GM18505 (cell line): ENCODE results near the gene OGA.

Source experiments
- ATAC-seq: cut with Tn5 transposase; IDR thresholded peaks from one replicate; pipeline ENCODE4 v1.9.1; 2021; ENCODE audit not compliant: unreplicated experiment
- POLR2A ChIP-seq: IDR thresholded peaks from 4 replicates; pipeline ENCODE4 v1.6.1; 2011; ENCODE audit warnings: borderline replicate concordance; ENCODE audit not compliant: insufficient read depth, insufficient read length; ENCODE audit errors: extremely low read depth

Gene OGA

GRCh38 chr10:101772017-101772894 lies 46.0 kb downstream of the OGA start:
- no peak for ATAC-seq
- no peak for TF ChIP-seq POLR2A

GRCh38 chr10:101771380-101771779 lies 46.9 kb downstream of the OGA start:
- no peak for TF ChIP-seq POLR2A
- ATAC-seq: no peak

- TF ChIP-seq POLR2A: no peak
- no peak for ATAC-seq
These were observed 47.7 kb downstream of the OGA start for GRCh38 chr10:101770331-101771215.

- no peak for ATAC-seq
- no peak for TF ChIP-seq POLR2A
These were observed 48.6 kb downstream of the OGA start for GRCh38 chr10:101769541-101770180.

GRCh38 chr10:101768791-101769170 lies 49.5 kb downstream of the OGA start:
- ATAC-seq: no peak
- no peak for TF ChIP-seq POLR2A

- no peak for ATAC-seq
- TF ChIP-seq POLR2A: no peak
These were observed 50.1 kb downstream of the OGA start for GRCh38 chr10:101767966-101768790.

GRCh38 chr10:101767600-101767945 lies 50.7 kb downstream of the OGA start:
- no peak for TF ChIP-seq POLR2A
- ATAC-seq: no peak

- no peak for ATAC-seq
- TF ChIP-seq POLR2A: no peak
These were observed 51.3 kb downstream of the OGA start for GRCh38 chr10:101766753-101767599.

- ATAC-seq: no peak
- no peak for TF ChIP-seq POLR2A
These were observed 51.9 kb downstream of the OGA start for GRCh38 chr10:101766306-101766705.

GRCh38 chr10:101763141-101763846 lies 55.0 kb downstream of the OGA start:
- TF ChIP-seq POLR2A: no peak
- ATAC-seq: no peak

GRCh38 chr10:101762736-101763135 lies 55.5 kb downstream of the OGA start:
- no peak for TF ChIP-seq POLR2A
- no peak for ATAC-seq

- TF ChIP-seq POLR2A: no peak
- ATAC-seq: no peak
These were observed 57.0 kb downstream of the OGA start for GRCh38 chr10:101761226-101761625.

GRCh38 chr10:101760510-101760909 lies 57.7 kb downstream of the OGA start:
- no peak for ATAC-seq
- TF ChIP-seq POLR2A: no peak
